ENCODE measurements around the gene GLTP.

- no peak for TF ChIP-seq CTCF (IDR thresholded peaks at IDR 0.05; ENCODE audit: insufficient read depth, low read depth, low read length)
- TF ChIP-seq EZH2 (IDR thresholded peaks at IDR 0.05; ENCODE audit: insufficient read depth, low read length): no peak
These were observed 32.5 kb upstream of the GLTP start for GRCh38 chr12:109912855-109913321.
